CD4-positive, alpha-beta T cell treated with Interleukin-6 for 4 hours (primary cell): ENCODE measurements around the gene RANBP17.
"Not testable (repeated sequence)": the region's sequence is repeated elsewhere in the genome, so short reads cannot be mapped to it uniquely, and the experiment has no call there.

Experiments
- DNase-seq: peaks from one replicate; pipeline ENCODE4 v3.0.0-alpha.2; 2020; ENCODE audit warnings: mixed read lengths

The RANBP17 gene

GRCh38 chr5:171162165-171162564, 300.3 kb downstream of the RANBP17 start:
- DNase-seq, result no peak

GRCh38 chr5:171162596-171162995, 300.8 kb downstream of the RANBP17 start:
- DNase-seq, result no peak

GRCh38 chr5:171166766-171167165, 304.9 kb downstream of the RANBP17 start:
- no peak for DNase-seq

GRCh38 chr5:171168171-171168570, 306.4 kb downstream of the RANBP17 start:
- DNase-seq, result no peak

- not testable (repeated sequence) for DNase-seq
Observed at GRCh38 chr5:171174960-171175359, 313.1 kb downstream of the RANBP17 start.

GRCh38 chr5:171175746-171176145, 313.9 kb downstream of the RANBP17 start:
- no peak for DNase-seq

- not testable (repeated sequence) for DNase-seq
Observed at GRCh38 chr5:171178190-171178589, 316.4 kb downstream of the RANBP17 start.

- DNase-seq, result no peak
Observed at GRCh38 chr5:171188016-171188415, 326.2 kb downstream of the RANBP17 start.

GRCh38 chr5:171189442-171189841, 327.6 kb downstream of the RANBP17 start:
- DNase-seq, result no peak

GRCh38 chr5:171192111-171192510, 330.3 kb downstream of the RANBP17 start:
- no peak for DNase-seq

- no peak for DNase-seq
Observed at GRCh38 chr5:171201310-171201709, 339.5 kb downstream of the RANBP17 start.

GRCh38 chr5:171205375-171205774, 343.6 kb downstream of the RANBP17 start:
- no peak for DNase-seq

GRCh38 chr5:171207256-171207847, 345.5 kb downstream of the RANBP17 start:
- no peak for DNase-seq

GRCh38 chr5:171221916-171222315, 360.1 kb downstream of the RANBP17 start:
- DNase-seq, result no peak

GRCh38 chr5:171223927-171224326, 362.1 kb downstream of the RANBP17 start:
- DNase-seq, result no peak

GRCh38 chr5:171226096-171226754, 364.4 kb downstream of the RANBP17 start:
- no peak for DNase-seq

- DNase-seq, result no peak
Observed at GRCh38 chr5:171226864-171227263, 365.0 kb downstream of the RANBP17 start.

GRCh38 chr5:171236651-171237050, 374.8 kb downstream of the RANBP17 start:
- DNase-seq, result no peak

GRCh38 chr5:171242521-171242920, 380.7 kb downstream of the RANBP17 start:
- no peak for DNase-seq

- no peak for DNase-seq
Observed at GRCh38 chr5:171246231-171246630, 384.4 kb downstream of the RANBP17 start.

GRCh38 chr5:171249460-171249859, 387.6 kb downstream of the RANBP17 start:
- no peak for DNase-seq

- DNase-seq, result no peak
Observed at GRCh38 chr5:171250738-171251137, 388.9 kb downstream of the RANBP17 start.

GRCh38 chr5:171251519-171251918, 389.7 kb downstream of the RANBP17 start:
- no peak for DNase-seq

- no peak for DNase-seq
Observed at GRCh38 chr5:171252674-171253073, 390.9 kb downstream of the RANBP17 start.
